GM12872 (cell line): ENCODE measurements around the gene NCKAP5.

ENCODE experiments used
- CTCF ChIP-seq: IDR thresholded peaks from 3 replicates; pipeline ENCODE4 v1.5.1; 2011; ENCODE audit warnings: low read depth, mild to moderate bottlenecking, low read length, moderate library complexity; ENCODE audit not compliant: insufficient read depth

NCKAP5 gene

GRCh38 chr2:133232556-133232955, 335.7 kb downstream of the NCKAP5 start:
- TF ChIP-seq CTCF = no peak

- no peak for TF ChIP-seq CTCF
These were observed 337.0 kb downstream of the NCKAP5 start for GRCh38 chr2:133231264-133231663.

- TF ChIP-seq CTCF = no peak
These were observed 338.3 kb downstream of the NCKAP5 start for GRCh38 chr2:133229974-133230373.

- no peak for TF ChIP-seq CTCF
These were observed 345.0 kb downstream of the NCKAP5 start for GRCh38 chr2:133223226-133223625.

- no peak for TF ChIP-seq CTCF
These were observed 346.9 kb downstream of the NCKAP5 start for GRCh38 chr2:133221398-133221797.

GRCh38 chr2:133218204-133218603, 350.1 kb downstream of the NCKAP5 start:
- TF ChIP-seq CTCF = no peak

- no peak for TF ChIP-seq CTCF
These were observed 352.8 kb downstream of the NCKAP5 start for GRCh38 chr2:133215477-133215876.

GRCh38 chr2:133213651-133214050, 354.6 kb downstream of the NCKAP5 start:
- TF ChIP-seq CTCF = no peak
